ENCODE data around the gene CCDC88B. TPM values are rescaled to one million over a fixed set of nuclear protein-coding genes. Genes with fewer than 3 reads are reported as not detected.

The CCDC88B gene
- polyA plus RNA-seq, 1 donor from 2014 or later: 1.3 TPM

DNA sequence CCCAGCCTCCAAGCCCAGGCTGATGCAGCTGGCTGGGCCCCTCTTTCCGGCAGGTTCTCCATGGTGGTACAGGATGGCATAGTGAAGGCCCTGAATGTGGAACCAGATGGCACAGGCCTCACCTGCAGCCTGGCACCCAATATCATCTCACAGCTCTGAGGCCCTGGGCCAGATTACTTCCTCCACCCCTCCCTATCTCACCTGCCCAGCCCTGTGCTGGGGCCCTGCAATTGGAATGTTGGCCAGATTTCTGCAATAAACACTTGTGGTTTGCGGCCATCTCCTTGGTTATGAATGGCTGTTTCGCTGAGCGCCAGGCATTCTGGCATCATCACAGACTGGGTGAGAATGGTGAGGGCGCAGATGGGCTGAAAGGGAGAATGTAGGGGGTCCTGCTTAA lies 18.5 kb upstream of the CCDC88B start:
- peaks cover 13% of the 10 kb centered on the region for H3K79me2 ChIP-seq (replicated peaks; ENCODE audit: insufficient read depth, low read length)
- no peak overlapping the region for H3K4me2 ChIP-seq (ENCODE audit: low read length)
- H2AFZ ChIP-seq (ENCODE audit: low read depth, low read length): no peak overlapping the region
- no peaks in the 10 kb centered on the region for H3K36me3 ChIP-seq (ENCODE audit: insufficient read depth, low read length)
- no peak overlapping the region for H3K4me3 ChIP-seq (ENCODE audit: low read length)
- no peak overlapping the region for H3K9ac ChIP-seq (ENCODE audit: low read length)
- no peak overlapping the region for H3K27ac ChIP-seq (ENCODE audit: low read length)
- TF ChIP-seq, protein P1, sequence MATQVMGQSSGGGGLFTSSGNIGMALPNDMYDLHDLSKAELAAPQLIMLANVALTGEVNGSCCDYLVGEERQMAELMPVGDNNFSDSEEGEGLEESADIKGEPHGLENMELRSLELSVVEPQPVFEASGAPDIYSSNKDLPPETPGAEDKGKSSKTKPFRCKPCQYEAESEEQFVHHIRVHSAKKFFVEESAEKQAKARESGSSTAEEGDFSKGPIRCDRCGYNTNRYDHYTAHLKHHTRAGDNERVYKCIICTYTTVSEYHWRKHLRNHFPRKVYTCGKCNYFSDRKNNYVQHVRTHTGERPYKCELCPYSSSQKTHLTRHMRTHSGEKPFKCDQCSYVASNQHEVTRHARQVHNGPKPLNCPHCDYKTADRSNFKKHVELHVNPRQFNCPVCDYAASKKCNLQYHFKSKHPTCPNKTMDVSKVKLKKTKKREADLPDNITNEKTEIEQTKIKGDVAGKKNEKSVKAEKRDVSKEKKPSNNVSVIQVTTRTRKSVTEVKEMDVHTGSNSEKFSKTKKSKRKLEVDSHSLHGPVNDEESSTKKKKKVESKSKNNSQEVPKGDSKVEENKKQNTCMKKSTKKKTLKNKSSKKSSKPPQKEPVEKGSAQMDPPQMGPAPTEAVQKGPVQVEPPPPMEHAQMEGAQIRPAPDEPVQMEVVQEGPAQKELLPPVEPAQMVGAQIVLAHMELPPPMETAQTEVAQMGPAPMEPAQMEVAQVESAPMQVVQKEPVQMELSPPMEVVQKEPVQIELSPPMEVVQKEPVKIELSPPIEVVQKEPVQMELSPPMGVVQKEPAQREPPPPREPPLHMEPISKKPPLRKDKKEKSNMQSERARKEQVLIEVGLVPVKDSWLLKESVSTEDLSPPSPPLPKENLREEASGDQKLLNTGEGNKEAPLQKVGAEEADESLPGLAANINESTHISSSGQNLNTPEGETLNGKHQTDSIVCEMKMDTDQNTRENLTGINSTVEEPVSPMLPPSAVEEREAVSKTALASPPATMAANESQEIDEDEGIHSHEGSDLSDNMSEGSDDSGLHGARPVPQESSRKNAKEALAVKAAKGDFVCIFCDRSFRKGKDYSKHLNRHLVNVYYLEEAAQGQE (IDR thresholded peaks at IDR 0.05; ENCODE audit: borderline replicate concordance): no peak
- no peak for TF ChIP-seq MXI1 (conservative IDR thresholded peaks at IDR 0.05; ENCODE audit: poor library complexity, severe bottlenecking)
- no peak for TF ChIP-seq EP300 (conservative IDR thresholded peaks at IDR 0.05; ENCODE audit: poor library complexity, severe bottlenecking)
- TF ChIP-seq, protein P2, sequence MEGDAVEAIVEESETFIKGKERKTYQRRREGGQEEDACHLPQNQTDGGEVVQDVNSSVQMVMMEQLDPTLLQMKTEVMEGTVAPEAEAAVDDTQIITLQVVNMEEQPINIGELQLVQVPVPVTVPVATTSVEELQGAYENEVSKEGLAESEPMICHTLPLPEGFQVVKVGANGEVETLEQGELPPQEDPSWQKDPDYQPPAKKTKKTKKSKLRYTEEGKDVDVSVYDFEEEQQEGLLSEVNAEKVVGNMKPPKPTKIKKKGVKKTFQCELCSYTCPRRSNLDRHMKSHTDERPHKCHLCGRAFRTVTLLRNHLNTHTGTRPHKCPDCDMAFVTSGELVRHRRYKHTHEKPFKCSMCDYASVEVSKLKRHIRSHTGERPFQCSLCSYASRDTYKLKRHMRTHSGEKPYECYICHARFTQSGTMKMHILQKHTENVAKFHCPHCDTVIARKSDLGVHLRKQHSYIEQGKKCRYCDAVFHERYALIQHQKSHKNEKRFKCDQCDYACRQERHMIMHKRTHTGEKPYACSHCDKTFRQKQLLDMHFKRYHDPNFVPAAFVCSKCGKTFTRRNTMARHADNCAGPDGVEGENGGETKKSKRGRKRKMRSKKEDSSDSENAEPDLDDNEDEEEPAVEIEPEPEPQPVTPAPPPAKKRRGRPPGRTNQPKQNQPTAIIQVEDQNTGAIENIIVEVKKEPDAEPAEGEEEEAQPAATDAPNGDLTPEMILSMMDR (IDR thresholded peaks at IDR 0.05; ENCODE audit: poor library complexity, severe bottlenecking): no peak
- TF ChIP-seq TAF1 (IDR thresholded peaks at IDR 0.05; ENCODE audit: low read depth): no peak
- TF ChIP-seq RAD21 (conservative IDR thresholded peaks at IDR 0.05): no peak
- no peak for TF ChIP-seq POLR2AphosphoS5 (IDR thresholded peaks at IDR 0.05)
- no peak for TF ChIP-seq EZH2 (IDR thresholded peaks at IDR 0.05; ENCODE audit: borderline replicate concordance, insufficient read depth, low read length, poor library complexity, severe bottlenecking)
- no peak for TF ChIP-seq SMC3 (conservative IDR thresholded peaks at IDR 0.05; ENCODE audit: poor library complexity)
- H4K20me1 ChIP-seq (ENCODE audit: insufficient read depth): no peaks in the 10 kb centered on the region
- no peaks in the 10 kb centered on the region for H3K9me3 ChIP-seq (ENCODE audit: low read length)
- H3F3A ChIP-seq (ENCODE audit: insufficient read depth, low read length, poor library complexity, severe bottlenecking): no peaks in the 10 kb centered on the region
- H3K9me2 ChIP-seq (ENCODE audit: insufficient read depth, low read length): no peaks in the 10 kb centered on the region
- H3K27me3 ChIP-seq (ENCODE audit: insufficient read depth, low read depth, low read length): no peaks in the 10 kb centered on the region

DNA sequence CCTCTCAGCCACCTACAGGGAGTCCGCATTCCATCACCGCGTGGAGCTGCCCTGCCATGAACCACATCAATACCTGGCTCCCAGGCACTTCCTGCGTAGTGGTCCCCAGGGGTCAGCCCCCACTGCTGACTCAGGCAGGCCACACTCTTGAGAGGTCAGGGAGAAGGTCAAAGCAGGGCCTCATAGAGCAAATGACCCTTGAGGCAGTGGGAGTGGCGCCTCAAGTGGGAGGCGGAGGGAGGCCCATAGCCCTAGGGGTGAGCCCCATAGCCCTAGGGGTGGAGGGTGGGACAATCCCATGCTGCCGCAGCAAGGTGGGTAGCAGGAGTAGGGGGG lies 17.1 kb upstream of the CCDC88B start:
- no peak overlapping the region for H3K4me2 ChIP-seq (ENCODE audit: low read length)
- no peak overlapping the region for H3K4me3 ChIP-seq (ENCODE audit: low read length)
- H4K20me1 ChIP-seq (ENCODE audit: insufficient read depth): no peaks in the 10 kb centered on the region
- no peaks in the 10 kb centered on the region for H3K9me3 ChIP-seq (ENCODE audit: low read length)
- H3K27ac ChIP-seq (ENCODE audit: low read length): no peak overlapping the region
- no peak overlapping the region for H2AFZ ChIP-seq (ENCODE audit: low read depth, low read length)
- TF ChIP-seq EZH2 (IDR thresholded peaks at IDR 0.05; ENCODE audit: borderline replicate concordance, insufficient read depth, low read length, poor library complexity, severe bottlenecking) (no peak), EP300 (conservative IDR thresholded peaks at IDR 0.05; ENCODE audit: poor library complexity, severe bottlenecking) (no peak), POLR2AphosphoS5 (IDR thresholded peaks at IDR 0.05) (no peak), TAF1 (IDR thresholded peaks at IDR 0.05; ENCODE audit: low read depth) (no peak), SMC3 (conservative IDR thresholded peaks at IDR 0.05; ENCODE audit: poor library complexity) (no peak)
- TF ChIP-seq, protein P1 (IDR thresholded peaks at IDR 0.05; ENCODE audit: borderline replicate concordance): no peak
- TF ChIP-seq, protein P2 (IDR thresholded peaks at IDR 0.05; ENCODE audit: poor library complexity, severe bottlenecking): no peak
- H3K9me2 ChIP-seq (ENCODE audit: insufficient read depth, low read length): no peaks in the 10 kb centered on the region
- H3K27me3 ChIP-seq (ENCODE audit: insufficient read depth, low read depth, low read length): no peaks in the 10 kb centered on the region
- H3F3A ChIP-seq (ENCODE audit: insufficient read depth, low read length, poor library complexity, severe bottlenecking): no peaks in the 10 kb centered on the region
- no peak overlapping the region for H3K9ac ChIP-seq (ENCODE audit: low read length)
- no peaks in the 10 kb centered on the region for H3K36me3 ChIP-seq (ENCODE audit: insufficient read depth, low read length)
- peaks cover 13% of the 10 kb centered on the region for H3K79me2 ChIP-seq (replicated peaks; ENCODE audit: insufficient read depth, low read length)

Data from neural cell (in vitro differentiated cells).